Keratinocyte (primary cell): Measurements from ENCODE around the gene TMPRSS2. TPM values are rescaled to one million over a fixed set of nuclear protein-coding genes. Genes with fewer than 3 reads are reported as not detected.
"Not testable (repeated sequence)": the region's sequence is repeated elsewhere in the genome, so short reads cannot be mapped to it uniquely, and the experiment has no call there.

ENCODE experiments used
- DNase-seq: peaks from one replicate; pipeline ENCODE4 v3.0.0-alpha.2; 2011; ENCODE audit warnings: low read depth, missing footprints, low spot score
- FAIRE-seq: peaks from 2 replicates; lab custom pipeline; 2011; peaks lifted over from hg19 to GRCh38; lab: Jason Lieb, UNC
- H2AFZ ChIP-seq: 2 replicates; pipeline ENCODE4 v1.6.0; 2012; ENCODE audit warnings: low read length, control low read depth, inconsistent platforms; ENCODE audit not compliant: control insufficient read depth
- H3K27ac ChIP-seq: 2 replicates; pipeline ENCODE4 v1.5.1; 2011; ENCODE audit warnings: low read length; ENCODE audit not compliant: control insufficient read depth, insufficient read depth
- H3K27me3 ChIP-seq: 3 replicates; pipeline ENCODE4 v1.6.0; 2011; ENCODE audit warnings: low read length; ENCODE audit not compliant: control insufficient read depth, insufficient read depth; ENCODE audit errors: extremely low read depth
- H3K36me3 ChIP-seq, 2 experiments: 2 replicates in 1 of 2; 3 replicates in 1 of 2; pipeline ENCODE4 v1.5.1; 2011; ENCODE audit warnings: low read length in 2 of 2, mild to moderate bottlenecking in 1 of 2; ENCODE audit not compliant: control insufficient read depth in 2 of 2, insufficient read depth in 2 of 2; ENCODE audit errors: extremely low read depth in 1 of 2
- H3K4me1 ChIP-seq: 3 replicates; pipeline ENCODE4 v1.5.1; 2011; ENCODE audit warnings: low read length; ENCODE audit not compliant: control insufficient read depth, insufficient read depth; ENCODE audit errors: extremely low read depth
- H3K4me2 ChIP-seq: 3 replicates; pipeline ENCODE4 v1.6.0; 2011; ENCODE audit warnings: low read depth, low read length; ENCODE audit not compliant: control insufficient read depth, insufficient read depth; ENCODE audit errors: extremely low read depth
- H3K4me3 ChIP-seq, 3 experiments: fragments of 200-600 bp in 1 of 3; sonication (generic) in 1 of 3; 2 replicates in 2 of 3; 3 replicates in 1 of 3; pipeline ENCODE4 v1.5.1; 2011 to 2016; ENCODE audit warnings: low read length in 3 of 3, mild to moderate bottlenecking in 3 of 3, control low read depth in 2 of 3, inconsistent platforms in 1 of 3, low read depth in 1 of 3, mixed read lengths in 1 of 3, mixed run types in 1 of 3, moderate library complexity in 1 of 3; ENCODE audit not compliant: control insufficient read depth in 2 of 3, insufficient read depth in 2 of 3; ENCODE audit errors: extremely low read depth in 1 of 3
- H3K79me2 ChIP-seq: 2 replicates; pipeline ENCODE4 v1.6.0; 2012; ENCODE audit warnings: low read length; ENCODE audit not compliant: control insufficient read depth, insufficient read depth
- H3K9ac ChIP-seq: 3 replicates; pipeline ENCODE4 v1.6.0; 2011; ENCODE audit warnings: low read length; ENCODE audit not compliant: control insufficient read depth, insufficient read depth; ENCODE audit errors: extremely low read depth
- H3K9me1 ChIP-seq: 3 replicates; pipeline ENCODE4 v1.6.0; 2011; ENCODE audit warnings: low read length; ENCODE audit not compliant: control insufficient read depth, insufficient read depth; ENCODE audit errors: extremely low read depth
- H3K9me3 ChIP-seq: 2 replicates; pipeline ENCODE4 v1.5.1; 2012; ENCODE audit warnings: low read depth, low read length; ENCODE audit not compliant: control insufficient read depth
- H4K20me1 ChIP-seq: 3 replicates; pipeline ENCODE4 v1.6.0; 2011; ENCODE audit warnings: low read length; ENCODE audit not compliant: control insufficient read depth, insufficient read depth; ENCODE audit errors: extremely low read depth
- EZH2 ChIP-seq: IDR thresholded peaks from one replicate; pipeline ENCODE4 v1.6.1; 2012; ENCODE audit warnings: inconsistent platforms, mild to moderate bottlenecking, low read length, moderate library complexity
- dilution Hi-C: fragments of 300-500 bp; cut with MboI; formaldehyde crosslinking; loops from one replicate; pipeline ENCODE4 v1.7.0; 2020; ENCODE audit warnings: low sequenced_read_pairs; ENCODE audit not compliant: extremely low pct_ligation_motif_present
- polyA plus RNA-seq, 5 experiments: library from polyadenylated mRNA; depleted of rRNA in 3 of 5; stranded (reverse) in 3 of 5; stranded (forward) in 1 of 5; unstranded in 1 of 5; fragments of >200 nt; gene quantifications; 1 replicate in 1 of 5; 2 replicates in 3 of 5; 3 replicates in 1 of 5; pipeline versions ENCODE4 v1.2.1 to v1.2.3, GENCODE V29; 2011 to 2012; ENCODE audit warnings: missing spikeins in 2 of 5, low read depth in 1 of 5, low replicate concordance in 1 of 5
- small RNA-seq, 3 experiments: library from RNA; depleted of rRNA; stranded (forward); fragments of <200 nt; gene quantifications; one replicate each; pipeline ENCODE3, GENCODE V24; 2012; ENCODE audit warnings: low read depth in 3 of 3, low replicate concordance in 1 of 3; ENCODE audit not compliant: insufficient read length in 3 of 3
- TF ChIP-seq, protein P1 (sequence below), 3 experiments: IDR thresholded peaks in 1 of 3; conservative IDR thresholded peaks in 1 of 3; optimal IDR thresholded peaks in 1 of 3; 2 replicates in 2 of 3; 3 replicates in 1 of 3; pipeline versions ENCODE3 to v1.5.1; 2011; ENCODE audit warnings: low read length in 3 of 3, mild to moderate bottlenecking in 3 of 3, moderate library complexity in 2 of 3, control low read depth in 1 of 3, inconsistent platforms in 1 of 3; ENCODE audit not compliant: insufficient read depth in 2 of 3; ENCODE audit errors: extremely low read depth in 1 of 3

TMPRSS2 gene
- polyA plus RNA-seq, 1 donor (not counting 4 experiments of a cell fraction or from before 2014, with no cell fraction given) = not detected

DNA sequence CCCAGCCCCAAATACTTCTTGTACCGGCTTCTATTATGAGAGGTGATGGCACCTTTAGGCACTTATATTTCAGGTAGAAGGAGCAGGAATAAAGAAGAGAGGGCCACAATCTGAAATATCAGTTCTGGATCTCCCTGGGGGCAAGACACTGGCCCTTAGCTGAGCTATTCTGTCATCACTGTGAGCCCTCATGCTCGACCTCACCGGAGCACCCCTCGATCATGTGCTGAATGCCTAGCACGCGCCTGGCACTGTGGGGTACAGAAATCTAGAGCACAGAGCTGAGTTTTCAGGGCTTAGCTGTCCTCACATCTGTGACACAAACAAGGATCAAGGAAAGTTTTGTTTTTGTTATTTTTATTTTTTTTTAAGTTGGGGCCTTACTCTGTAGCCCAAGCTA lies 89.6 kb downstream of the TMPRSS2 start:
- H3K27ac ChIP-seq = no peak overlapping the region
- H2AFZ ChIP-seq = no peak overlapping the region
- H3K36me3 ChIP-seq = no peaks in the 10 kb centered on the region
- FAIRE-seq (no peak), DNase-seq (no peak)
- no peaks in the 10 kb centered on the region for H4K20me1 ChIP-seq
- no peak overlapping the region for H3K4me3 ChIP-seq
- no peaks in the 10 kb centered on the region for H3K27me3 ChIP-seq
- no peaks in the 10 kb centered on the region for H3K9me1 ChIP-seq
- no peaks in the 10 kb centered on the region for H3K9me3 ChIP-seq
- no peak overlapping the region for H3K4me2 ChIP-seq
- dilution Hi-C loops = no loop called here
- H3K9ac ChIP-seq = no peak overlapping the region
- TF ChIP-seq, protein P1, sequence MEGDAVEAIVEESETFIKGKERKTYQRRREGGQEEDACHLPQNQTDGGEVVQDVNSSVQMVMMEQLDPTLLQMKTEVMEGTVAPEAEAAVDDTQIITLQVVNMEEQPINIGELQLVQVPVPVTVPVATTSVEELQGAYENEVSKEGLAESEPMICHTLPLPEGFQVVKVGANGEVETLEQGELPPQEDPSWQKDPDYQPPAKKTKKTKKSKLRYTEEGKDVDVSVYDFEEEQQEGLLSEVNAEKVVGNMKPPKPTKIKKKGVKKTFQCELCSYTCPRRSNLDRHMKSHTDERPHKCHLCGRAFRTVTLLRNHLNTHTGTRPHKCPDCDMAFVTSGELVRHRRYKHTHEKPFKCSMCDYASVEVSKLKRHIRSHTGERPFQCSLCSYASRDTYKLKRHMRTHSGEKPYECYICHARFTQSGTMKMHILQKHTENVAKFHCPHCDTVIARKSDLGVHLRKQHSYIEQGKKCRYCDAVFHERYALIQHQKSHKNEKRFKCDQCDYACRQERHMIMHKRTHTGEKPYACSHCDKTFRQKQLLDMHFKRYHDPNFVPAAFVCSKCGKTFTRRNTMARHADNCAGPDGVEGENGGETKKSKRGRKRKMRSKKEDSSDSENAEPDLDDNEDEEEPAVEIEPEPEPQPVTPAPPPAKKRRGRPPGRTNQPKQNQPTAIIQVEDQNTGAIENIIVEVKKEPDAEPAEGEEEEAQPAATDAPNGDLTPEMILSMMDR (optimal IDR thresholded peaks at IDR 0.05 in 1 of 3, IDR thresholded peaks at IDR 0.05 in 1 of 3, conservative IDR thresholded peaks at IDR 0.05 in 1 of 3; ENCODE audit: extremely low read depth in 1 of 3, insufficient read depth in 2 of 3, low read length in 3 of 3) = no peak
- TF ChIP-seq EZH2 = no peak
- no peaks in the 10 kb centered on the region for H3K79me2 ChIP-seq
- peaks cover 3% of the 10 kb centered on the region for H3K4me1 ChIP-seq

DNA sequence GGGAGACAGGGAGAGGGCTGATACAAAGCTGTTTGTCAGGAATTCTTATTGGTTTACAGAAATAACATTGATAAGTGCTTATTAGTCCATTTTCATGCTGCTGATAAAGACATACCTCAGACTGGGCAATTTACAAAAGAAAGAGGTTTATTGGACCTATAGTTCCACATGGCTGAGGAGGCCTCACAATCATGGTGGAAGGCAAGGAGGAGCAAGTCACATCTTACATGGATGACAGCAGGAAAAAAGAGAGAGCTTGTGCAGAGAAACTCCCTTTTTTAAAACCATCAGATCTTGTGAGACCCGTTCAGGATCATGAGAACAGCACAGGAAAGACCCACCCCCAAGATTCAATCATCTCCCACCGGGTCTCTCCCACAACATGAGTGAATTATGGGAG lies 90.5 kb downstream of the TMPRSS2 start:
- H3K27ac ChIP-seq, H3K4me3 ChIP-seq, H4K20me1 ChIP-seq, H3K9ac ChIP-seq, H2AFZ ChIP-seq, dilution Hi-C loops, H3K27me3 ChIP-seq, FAIRE-seq, H3K36me3 ChIP-seq, DNase-seq, H3K4me2 ChIP-seq, H3K79me2 ChIP-seq, H3K9me1 ChIP-seq, H3K4me1 ChIP-seq, H3K9me3 ChIP-seq: not testable (repeated sequence)

Small RNA genes within 50 kb of the gene (small RNA-seq; reads per million reads assigned to genes)
- 0 reads per million in 3 experiments for gene RF00421

Other genes starting within 250 kb of the TMPRSS2 start
- not detected in 3 replicates for gene FAM3B, start 191.4 kb downstream of the TMPRSS2 start, polyA plus RNA-seq
- 6.8 to 11.0 TPM (median 7.1 TPM) in 3 replicates for gene MX2, start 146.1 kb downstream of the TMPRSS2 start, polyA plus RNA-seq
- 151 to 203 TPM (median 164 TPM) in 3 replicates for gene MX1, start 81.9 kb downstream of the TMPRSS2 start, polyA plus RNA-seq